C4-2B (cell line): ENCODE data around the gene TREML2.

Experiments used
- H3K27ac ChIP-seq: fragments of 450-650 bp; 2 replicates; pipeline ENCODE4 v1.5.1; 2017
- ZFX ChIP-seq: fragments of 450-650 bp; IDR thresholded peaks from 2 replicates; pipeline ENCODE4 v1.6.1; 2017
- TF ChIP-seq, protein P1 (sequence below): fragments of 450-650 bp; conservative IDR thresholded peaks from 2 replicates; pipeline ENCODE4 v1.5.1; 2017; ENCODE audit warnings: mild to moderate bottlenecking

The TREML2 gene

DNA sequence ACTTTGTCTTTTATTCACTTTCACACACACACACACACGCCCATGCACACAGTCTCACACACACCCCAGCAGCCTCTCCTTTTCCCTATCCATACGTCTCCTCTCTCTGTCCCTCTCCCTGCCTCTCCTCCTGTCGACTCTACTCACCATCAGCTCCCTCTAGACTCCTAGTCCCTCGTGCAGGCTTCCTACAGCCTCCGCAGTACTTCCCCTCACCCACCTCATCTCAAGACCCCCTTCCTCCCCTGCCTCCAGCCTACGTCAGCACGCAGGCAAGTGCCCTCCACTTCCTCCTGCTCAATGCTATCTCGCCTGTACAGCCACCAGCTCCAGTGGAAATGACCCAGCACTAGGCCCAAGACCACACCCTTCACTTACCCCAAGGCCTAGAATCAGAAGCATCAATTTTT, 820 bp upstream of the TREML2 start:
- no peak for TF ChIP-seq ZFX
- TF ChIP-seq, protein P1, sequence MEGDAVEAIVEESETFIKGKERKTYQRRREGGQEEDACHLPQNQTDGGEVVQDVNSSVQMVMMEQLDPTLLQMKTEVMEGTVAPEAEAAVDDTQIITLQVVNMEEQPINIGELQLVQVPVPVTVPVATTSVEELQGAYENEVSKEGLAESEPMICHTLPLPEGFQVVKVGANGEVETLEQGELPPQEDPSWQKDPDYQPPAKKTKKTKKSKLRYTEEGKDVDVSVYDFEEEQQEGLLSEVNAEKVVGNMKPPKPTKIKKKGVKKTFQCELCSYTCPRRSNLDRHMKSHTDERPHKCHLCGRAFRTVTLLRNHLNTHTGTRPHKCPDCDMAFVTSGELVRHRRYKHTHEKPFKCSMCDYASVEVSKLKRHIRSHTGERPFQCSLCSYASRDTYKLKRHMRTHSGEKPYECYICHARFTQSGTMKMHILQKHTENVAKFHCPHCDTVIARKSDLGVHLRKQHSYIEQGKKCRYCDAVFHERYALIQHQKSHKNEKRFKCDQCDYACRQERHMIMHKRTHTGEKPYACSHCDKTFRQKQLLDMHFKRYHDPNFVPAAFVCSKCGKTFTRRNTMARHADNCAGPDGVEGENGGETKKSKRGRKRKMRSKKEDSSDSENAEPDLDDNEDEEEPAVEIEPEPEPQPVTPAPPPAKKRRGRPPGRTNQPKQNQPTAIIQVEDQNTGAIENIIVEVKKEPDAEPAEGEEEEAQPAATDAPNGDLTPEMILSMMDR = no peak
- H3K27ac ChIP-seq = no peak overlapping the region

DNA sequence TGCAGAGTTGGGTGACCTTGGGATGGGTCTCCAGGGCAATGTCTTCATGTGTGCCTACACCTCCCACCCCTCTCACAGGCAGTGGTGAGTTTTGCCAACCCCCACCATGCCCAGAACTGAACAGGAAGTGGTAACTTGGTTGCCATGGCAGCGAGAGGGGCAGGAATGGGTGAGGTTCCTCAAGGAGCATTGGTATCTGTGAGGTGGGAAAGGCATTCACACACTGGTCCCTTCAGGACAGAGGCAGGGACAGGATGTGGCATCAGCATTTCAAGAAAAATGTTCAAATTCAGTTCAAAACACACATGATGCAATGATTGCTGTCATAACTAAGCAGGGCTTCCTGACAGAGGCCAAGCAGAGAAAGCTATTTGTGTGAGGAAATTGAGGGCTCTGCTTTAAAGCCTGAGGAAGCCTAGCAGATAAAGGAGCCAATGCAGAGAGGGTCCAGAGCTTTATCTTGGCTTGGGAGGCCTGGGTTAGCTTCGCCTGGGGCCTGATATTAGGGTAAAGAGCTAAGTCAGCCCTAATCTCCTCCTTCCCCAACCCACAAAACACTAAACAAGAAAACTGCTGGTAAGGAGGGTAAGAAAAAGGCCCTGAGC, 551 bp downstream of the TREML2 start:
- TF ChIP-seq, protein P1 = no peak
- TF ChIP-seq ZFX = no peak

DNA sequence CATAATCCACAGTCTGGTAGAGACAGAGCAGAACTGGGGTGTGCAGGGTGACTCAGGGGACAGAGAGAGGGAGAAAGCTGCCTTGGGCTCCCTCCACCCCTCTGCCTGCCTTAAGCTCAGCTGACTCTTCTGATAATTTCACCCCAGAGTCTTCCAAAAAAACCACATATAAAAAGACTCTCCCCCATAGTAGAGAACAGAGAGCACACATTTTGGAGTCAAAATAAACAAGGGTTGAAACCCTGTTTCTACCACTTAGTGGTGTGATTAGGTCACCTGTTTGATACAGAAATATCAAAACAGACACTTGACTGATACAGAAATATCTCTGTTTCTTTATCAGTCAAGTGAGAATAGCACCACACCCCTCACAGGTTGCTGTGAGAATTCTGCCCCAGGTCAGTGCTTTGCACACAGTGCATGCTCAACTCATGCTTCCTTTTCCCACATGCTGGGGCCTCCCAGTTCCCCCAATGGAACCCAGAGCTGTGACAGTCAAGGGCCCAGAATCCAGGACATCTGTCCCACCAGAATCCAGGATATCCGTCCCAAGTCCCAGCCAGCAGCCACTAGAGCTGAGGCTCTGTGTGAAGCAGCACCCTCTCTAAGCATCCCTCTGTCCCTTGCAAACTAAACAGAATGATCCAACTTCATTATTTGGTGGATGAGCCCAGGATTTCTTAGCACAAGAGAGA, 1.2 kb downstream of the TREML2 start:
- TF ChIP-seq ZFX = no peak
- TF ChIP-seq, protein P1 = no peak
- H3K27ac ChIP-seq = no peak overlapping the region

More for the DNA sequence above, 551 bp downstream of the TREML2 start:
- no peak overlapping the region for H3K27ac ChIP-seq

DNA sequence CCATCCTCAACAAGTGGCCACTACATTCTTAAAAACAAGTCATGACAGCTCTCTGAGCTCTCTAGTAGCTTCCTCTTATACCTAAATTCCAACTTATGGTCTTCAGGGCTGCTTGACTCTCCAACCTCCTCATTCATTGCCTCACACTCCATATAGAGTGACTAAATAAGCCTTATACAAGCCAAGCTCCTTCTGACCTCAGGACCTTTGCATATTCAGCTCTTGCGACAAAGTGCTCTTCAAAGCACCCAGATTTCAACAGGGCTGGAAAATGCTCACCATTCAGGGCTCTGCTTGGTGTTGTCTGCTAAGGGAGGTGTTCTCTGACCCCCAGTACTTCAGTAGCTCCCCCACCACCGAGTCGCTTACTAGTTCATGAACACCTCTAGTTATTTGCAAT, 3.7 kb downstream of the TREML2 start:
- no peak overlapping the region for H3K27ac ChIP-seq
- TF ChIP-seq ZFX = no peak
- TF ChIP-seq, protein P1 = no peak

DNA sequence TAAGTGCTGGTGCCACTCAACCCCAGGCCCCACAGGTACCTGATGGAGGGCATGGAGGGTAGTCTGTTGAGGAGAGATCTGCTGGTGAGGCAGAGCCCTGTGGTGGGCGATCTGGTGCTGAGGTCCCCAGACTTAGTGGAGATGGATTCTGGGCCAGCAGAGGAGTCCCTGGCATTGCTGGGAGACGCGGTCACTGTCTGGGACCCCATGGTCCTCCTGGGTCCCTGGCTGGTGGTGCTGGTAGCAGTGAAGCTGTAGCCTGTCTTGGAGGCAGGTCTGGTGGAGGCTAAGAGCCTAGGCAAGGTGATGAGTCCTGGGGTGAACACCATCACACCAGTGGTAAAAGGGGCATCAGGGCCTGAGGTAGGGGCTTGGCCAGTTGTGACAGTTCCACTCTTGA, 6.6 kb downstream of the TREML2 start:
- no peak for TF ChIP-seq ZFX
- TF ChIP-seq, protein P1 = no peak
- H3K27ac ChIP-seq = no peak overlapping the region

DNA sequence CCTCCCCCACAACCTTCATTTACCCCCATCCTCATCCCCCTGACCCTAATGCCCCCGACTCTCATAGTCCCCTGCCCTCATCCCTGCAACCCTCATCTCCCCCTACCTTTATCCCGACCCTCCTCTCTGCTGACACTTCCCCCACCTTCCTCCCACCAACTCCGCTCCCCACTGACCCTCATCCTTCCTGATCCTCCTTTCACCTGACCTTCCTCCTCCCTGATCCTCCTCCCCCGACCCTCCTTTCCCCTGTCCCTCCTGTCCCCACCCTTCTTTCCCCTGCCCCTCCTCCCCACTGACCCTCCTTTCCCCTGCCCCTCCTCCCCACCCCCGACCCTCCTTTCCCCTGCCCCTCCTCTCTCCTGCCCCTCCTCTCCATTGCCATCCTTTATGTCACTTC, 7.1 kb downstream of the TREML2 start:
- TF ChIP-seq, protein P1 = no peak
- no peak for TF ChIP-seq ZFX
- no peak overlapping the region for H3K27ac ChIP-seq

DNA sequence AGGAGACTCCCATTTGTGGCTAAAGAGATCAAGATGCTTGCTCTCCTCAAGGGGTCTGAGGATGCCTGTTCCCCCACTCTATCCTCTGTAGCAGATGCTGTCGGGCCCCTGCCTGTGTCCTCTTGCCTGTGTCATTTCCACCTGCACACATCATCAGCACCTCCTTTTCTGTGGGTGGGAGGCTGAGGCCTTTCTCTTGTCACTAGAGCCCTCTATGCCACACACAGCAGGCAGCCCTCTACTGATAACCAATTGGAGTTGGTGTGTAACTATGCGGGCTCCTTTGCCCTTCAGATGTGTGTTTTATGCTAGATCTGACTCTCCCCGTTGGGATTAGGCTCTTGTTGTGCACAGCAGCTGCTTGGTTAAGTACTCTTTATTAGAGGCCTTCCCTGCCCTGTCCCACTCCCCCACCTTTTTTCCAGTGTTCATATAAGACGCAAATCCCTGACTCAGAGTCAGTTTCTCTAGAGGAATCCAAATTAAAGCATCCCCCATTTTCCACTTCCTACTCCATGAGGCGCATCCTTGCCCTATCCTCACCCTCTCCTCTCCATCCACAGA, 7.7 kb downstream of the TREML2 start:
- no peak overlapping the region for H3K27ac ChIP-seq

More for the DNA sequence above, 7.7 kb downstream of the TREML2 start:
- TF ChIP-seq, protein P1 = no peak
- no peak for TF ChIP-seq ZFX
